Measurements from ENCODE around the gene TFEB.

Gene TFEB

DNA sequence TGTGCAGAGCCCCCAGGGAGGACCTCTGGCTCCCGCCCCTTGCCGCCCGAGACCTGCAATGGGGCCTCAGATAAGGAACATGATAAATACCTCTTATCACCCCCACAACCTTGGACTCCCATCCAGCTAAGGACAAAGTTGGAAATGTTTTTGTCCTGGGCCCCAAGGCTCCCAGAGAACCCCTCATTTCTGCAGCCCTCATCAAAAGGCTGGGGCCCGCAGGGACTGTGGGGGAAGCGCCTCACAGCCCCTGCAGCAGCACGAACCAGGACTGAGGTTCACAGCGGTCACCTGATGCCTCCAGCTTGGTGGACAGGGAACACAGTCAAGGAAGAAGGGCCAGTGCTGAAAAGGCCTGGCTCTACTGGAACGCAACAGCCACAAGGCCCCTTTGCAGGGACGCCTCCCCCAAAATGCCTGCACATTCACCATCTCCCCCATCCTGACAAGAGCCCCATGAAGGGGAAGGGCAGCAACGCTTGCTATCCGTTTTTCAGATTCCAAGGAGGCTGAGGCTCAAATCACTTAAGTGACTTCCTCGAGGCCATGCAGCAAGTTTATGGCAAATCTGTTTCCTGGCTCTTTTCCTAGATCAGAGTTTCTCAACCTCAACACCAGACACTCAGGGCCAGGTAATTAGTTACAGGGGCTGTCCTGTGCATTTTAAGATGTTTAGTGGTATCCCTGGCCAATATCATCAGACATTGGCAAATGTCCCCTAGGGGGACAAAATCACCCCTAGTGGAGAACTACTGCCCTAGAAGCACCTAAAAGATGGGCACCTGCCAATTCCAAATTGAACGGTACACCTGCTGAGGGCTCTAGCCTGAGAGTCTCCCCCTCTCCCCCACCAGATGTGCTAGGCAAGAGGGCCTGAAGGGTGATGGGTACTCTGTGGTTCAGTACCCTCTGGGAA lies 10.6 kb downstream of the TFEB start:
- in situ Hi-C loops (cut with MboI; ENCODE audit: low sequenced_read_pairs), result no loop called here

DNA sequence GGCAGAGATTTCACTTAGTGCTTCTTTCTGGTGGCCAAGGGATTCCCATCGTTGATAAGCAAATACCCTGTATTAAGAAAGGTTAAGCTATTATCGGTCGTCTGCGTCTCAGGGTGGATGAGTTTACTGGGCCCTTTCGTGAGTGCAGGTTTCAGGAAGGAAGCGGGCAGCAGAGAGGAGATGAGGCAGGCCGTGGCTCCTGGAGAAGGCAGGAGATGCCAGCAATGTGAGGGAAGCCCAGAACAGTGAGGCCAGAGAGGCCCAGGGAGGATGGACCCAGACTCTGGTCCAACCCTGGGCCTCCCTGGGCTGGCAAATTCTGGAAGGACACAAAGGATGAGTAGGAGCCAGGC lies 11.2 kb downstream of the TFEB start:
- in situ Hi-C loops (cut with MboI; ENCODE audit: low sequenced_read_pairs), result no loop called here

- in situ Hi-C loops (cut with MboI; ENCODE audit: low sequenced_read_pairs), result no loop called here
Measured at GRCh38 chr6:41723530-41724227, 11.7 kb downstream of the TFEB start.

GRCh38 chr6:41722969-41723529 lies 12.4 kb downstream of the TFEB start:
- in situ Hi-C loops (cut with MboI; ENCODE audit: low sequenced_read_pairs), result no loop called here

- in situ Hi-C loops (cut with MboI; ENCODE audit: low sequenced_read_pairs), result no loop called here
Measured at GRCh38 chr6:41721414-41721813, 14.0 kb downstream of the TFEB start.

GRCh38 chr6:41720783-41721182 lies 14.6 kb downstream of the TFEB start:
- in situ Hi-C loops (cut with MboI; ENCODE audit: low sequenced_read_pairs), result no loop called here

- in situ Hi-C loops (cut with MboI; ENCODE audit: low sequenced_read_pairs), result no loop called here
Measured at GRCh38 chr6:41720262-41720620, 15.2 kb downstream of the TFEB start.

- in situ Hi-C loops (cut with MboI; ENCODE audit: low sequenced_read_pairs), result no loop called here
Measured at GRCh38 chr6:41719436-41720261, 15.8 kb downstream of the TFEB start.

GRCh38 chr6:41718828-41719227 lies 16.6 kb downstream of the TFEB start:
- in situ Hi-C loops (cut with MboI; ENCODE audit: low sequenced_read_pairs), result no loop called here

- in situ Hi-C loops (cut with MboI; ENCODE audit: low sequenced_read_pairs), result no loop called here
Measured at GRCh38 chr6:41717392-41717736, 18.0 kb downstream of the TFEB start.

GRCh38 chr6:41716516-41717391 lies 18.7 kb downstream of the TFEB start:
- in situ Hi-C loops (cut with MboI; ENCODE audit: low sequenced_read_pairs), result no loop called here

DNA sequence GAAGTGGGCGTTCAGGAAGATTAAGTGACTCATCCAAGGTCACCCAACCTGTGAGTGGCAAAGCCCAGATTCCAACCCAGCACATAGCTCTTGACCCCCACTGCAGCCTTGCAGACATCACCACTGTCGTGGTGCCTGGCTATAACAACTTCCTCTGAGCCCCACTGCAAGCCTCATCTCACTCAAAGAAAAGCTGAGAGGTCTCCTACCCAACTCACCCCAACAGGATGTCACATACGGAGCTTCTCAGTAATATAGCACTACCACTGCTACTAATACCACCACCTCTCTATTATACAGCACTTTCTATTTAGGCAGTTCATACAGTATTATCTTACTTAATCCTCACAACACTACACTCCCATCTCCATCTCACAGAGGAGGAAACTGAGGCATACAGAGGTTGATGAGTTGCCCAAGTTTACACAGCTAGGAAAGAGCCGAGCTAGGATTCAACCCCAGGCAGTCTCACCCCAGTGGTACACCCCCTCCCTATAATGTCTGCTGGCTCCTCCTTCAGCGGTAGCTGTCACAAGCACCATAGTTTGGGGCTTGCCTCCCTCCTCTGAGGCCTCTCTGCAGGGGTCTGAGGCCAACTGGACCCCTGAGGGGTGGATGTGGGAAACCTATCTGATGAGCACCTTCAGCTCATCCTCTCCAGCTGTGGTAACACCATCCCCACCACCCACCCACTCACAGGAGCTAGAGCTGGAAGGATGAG lies 19.5 kb downstream of the TFEB start:
- in situ Hi-C loops (cut with MboI; ENCODE audit: low sequenced_read_pairs), result no loop called here

GRCh38 chr6:41714556-41715273 lies 20.7 kb downstream of the TFEB start:
- in situ Hi-C loops (cut with MboI; ENCODE audit: low sequenced_read_pairs), result no loop called here

DNA sequence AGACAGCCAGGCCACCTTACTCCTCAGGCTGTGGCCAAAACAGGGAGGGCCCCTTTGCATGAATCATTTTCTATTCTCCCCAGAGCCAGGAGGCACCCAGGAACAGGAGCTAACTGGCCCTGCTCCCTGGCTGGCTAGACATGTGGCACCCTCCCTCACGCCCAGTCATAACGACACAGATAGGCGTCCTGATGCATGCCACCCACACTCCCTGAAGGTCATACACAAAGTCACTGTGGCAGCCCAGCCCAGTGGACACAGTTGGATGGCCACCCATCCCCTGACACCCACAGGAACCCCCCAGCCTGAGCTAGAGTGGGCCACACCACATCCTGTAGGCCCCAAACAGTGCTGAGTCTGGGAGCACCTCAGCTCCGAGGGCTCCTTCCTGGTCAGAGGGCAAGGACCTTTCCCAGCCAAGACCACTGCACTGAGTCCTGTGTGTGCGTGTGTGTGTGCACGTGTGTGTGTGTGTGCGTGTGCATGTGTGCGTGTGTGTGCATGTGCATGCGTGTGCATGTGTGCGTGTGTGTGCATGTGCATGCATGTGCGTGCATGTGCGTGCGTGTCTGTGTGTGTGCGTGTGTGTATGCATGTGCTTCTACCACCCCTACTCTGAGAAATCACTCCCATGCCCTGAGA lies 21.6 kb downstream of the TFEB start:
- in situ Hi-C loops (cut with MboI; ENCODE audit: low sequenced_read_pairs), result no loop called here

DNA sequence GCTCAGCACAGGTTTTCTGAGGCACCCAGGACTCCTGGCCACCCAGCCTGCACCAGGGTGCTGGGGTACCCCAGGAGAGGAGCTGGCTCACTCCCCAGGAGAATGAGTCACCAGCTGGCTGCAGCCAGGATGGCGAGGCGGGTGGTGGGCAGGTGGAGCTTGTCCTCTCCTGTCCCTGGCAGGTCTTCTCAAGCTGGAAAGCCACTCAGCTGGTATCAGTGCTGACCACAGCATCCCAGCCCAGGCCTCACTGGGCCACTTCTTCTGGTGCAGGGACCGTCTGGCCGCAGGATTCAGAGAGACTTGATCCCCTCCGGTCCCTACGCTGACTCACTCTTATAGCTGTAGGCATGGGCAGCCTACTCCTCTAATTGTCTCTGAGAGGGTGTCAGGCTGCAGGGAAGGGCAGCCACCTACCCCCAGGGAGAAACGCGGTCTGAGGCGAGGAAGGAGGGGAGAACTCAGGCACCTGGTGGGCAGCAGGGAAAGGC lies 22.2 kb downstream of the TFEB start:
- in situ Hi-C loops (cut with MboI; ENCODE audit: low sequenced_read_pairs), result no loop called here

- in situ Hi-C loops (cut with MboI; ENCODE audit: low sequenced_read_pairs), result no loop called here
Measured at GRCh38 chr6:41712651-41713103, 22.7 kb downstream of the TFEB start.

DNA sequence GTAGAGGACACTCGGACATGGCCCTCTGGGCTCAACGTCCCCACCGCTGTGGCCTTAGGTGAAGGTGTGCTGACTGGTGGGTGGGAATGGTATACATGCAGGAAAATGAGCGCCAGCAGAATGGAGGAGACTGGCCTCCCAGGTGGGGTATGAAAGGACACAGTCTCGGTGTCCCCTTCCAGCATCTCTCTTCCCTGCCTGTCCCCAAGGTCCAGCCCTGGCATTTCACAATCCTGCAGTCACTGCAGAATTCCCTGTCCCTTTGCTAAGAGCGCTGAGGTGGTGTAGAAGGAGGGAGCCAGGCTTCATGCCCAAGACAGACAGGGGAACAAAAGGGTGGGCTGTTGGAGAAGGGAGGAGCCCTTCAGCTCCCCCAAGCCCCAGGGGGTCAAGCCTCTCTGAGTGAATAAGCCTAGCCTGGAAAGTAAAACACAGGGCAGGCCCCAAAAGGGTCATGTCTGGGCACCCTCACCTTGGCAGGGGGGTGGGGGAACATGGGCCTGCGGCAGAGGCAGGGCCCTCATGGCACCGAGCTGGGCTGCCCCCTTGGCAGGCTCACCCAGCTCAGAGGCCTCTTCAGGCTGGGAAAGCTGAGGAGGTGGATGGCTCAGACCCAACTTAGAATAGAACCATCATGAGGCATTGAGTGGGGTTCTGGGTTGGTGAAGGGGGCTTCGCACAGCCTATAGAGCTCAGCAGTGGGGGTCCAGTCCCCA lies 23.9 kb downstream of the TFEB start:
- in situ Hi-C loops (cut with MboI; ENCODE audit: low sequenced_read_pairs), result no loop called here

DNA sequence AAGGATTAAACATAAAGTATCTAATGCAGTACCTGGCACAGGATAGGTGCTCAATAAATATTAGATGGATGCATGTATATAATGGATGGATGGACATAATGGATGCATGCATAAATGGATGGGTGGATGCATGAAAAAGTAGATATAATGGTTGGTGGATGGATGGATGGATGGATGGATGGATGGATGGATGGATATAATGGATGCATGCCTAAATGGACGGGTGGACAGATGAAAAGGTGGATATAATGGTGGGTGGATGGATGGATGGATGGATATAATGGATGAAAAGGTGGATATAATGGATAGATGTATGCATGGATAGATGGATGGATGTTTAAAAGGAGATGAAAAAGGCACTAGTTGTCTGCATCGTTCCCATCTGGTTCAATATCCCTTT lies 26.0 kb downstream of the TFEB start:
- in situ Hi-C loops (cut with MboI; ENCODE audit: low sequenced_read_pairs), result no loop called here
